Mucosa of gallbladder (tissue), 1 donor: ENCODE results near the gene ESF1. TPM values are rescaled to one million over a fixed set of nuclear protein-coding genes. Genes with fewer than 3 reads are reported as not detected.
"Not testable (repeated sequence)": the region's sequence is repeated elsewhere in the genome, so short reads cannot be mapped to it uniquely, and the experiment has no call there.

Experiments used
- DNase-seq: peaks from one replicate; pipeline ENCODE4 v3.0.0-alpha.2; 2020; ENCODE audit warnings: low spot score
- total RNA-seq: library from RNA; stranded (reverse); gene quantifications from one replicate; pipeline ENCODE4 v1.2.1, GENCODE V29; 2021
- donor health status: DM: no; HTN: no; CAD: no.

ESF1 gene
- total RNA-seq, 1 donor from 2014 or later = 11.6 TPM

DNA sequence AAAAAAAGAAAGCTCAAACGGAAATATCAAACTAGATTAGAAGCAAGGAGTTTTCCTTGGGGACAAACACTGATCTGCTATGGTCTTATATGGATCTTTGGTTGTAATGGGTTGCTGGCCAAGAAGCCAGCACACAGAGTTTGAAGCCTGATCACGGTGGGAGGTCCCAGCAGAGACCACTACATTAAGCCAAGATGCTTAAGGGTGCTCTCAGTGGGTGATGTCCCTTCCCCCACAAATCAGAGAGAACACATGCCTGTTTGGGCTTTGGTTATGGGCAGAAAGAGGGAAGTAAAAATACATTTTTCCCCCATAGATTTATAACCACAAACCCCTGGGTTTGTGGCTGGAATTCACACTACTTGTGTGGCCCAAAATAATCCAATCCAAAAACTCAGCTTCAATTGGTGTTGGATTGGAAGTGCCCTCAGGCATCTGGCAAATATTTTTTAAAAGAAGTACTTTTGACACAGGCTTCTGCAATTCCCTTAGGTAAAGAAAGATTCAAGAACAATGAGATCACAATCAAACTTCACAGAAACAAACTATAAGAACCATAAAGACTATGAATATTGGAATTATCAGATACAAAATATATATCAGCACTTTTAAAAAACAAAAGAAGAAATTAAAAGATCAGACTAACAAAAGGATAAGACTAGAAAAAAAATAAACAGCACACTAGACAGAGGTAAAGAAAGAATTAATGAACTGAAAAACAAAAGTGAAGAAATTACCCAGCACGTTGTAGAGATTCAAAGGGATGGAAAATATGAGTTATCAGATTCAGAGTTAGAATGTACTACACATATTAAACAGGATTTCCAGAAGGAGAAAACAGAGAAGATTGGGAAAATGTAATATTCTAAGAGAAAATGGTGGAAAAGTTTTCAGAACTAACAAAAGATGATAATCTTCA, 44.7 kb downstream of the ESF1 start:
- no peak for DNase-seq

DNA sequence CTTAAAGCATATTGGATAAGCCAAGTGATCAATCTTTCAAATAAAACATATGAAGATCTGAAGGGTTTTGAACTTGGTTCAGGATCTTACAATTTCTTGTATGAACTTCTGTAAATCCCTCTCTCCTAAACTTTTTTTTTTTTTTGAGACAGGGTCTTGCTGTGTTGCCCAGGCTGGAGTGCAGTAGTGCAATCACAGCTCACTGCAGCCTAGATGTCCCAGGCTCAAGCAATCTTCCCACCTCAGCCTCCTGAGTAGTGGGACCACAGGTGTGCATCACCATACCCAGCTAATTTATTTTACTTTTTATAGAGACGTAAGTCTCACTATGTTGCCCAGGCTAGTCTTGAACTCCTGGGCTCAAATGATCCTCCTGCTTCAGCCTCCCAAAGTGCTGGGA, 46.5 kb downstream of the ESF1 start:
- not testable (repeated sequence) for DNase-seq

DNA sequence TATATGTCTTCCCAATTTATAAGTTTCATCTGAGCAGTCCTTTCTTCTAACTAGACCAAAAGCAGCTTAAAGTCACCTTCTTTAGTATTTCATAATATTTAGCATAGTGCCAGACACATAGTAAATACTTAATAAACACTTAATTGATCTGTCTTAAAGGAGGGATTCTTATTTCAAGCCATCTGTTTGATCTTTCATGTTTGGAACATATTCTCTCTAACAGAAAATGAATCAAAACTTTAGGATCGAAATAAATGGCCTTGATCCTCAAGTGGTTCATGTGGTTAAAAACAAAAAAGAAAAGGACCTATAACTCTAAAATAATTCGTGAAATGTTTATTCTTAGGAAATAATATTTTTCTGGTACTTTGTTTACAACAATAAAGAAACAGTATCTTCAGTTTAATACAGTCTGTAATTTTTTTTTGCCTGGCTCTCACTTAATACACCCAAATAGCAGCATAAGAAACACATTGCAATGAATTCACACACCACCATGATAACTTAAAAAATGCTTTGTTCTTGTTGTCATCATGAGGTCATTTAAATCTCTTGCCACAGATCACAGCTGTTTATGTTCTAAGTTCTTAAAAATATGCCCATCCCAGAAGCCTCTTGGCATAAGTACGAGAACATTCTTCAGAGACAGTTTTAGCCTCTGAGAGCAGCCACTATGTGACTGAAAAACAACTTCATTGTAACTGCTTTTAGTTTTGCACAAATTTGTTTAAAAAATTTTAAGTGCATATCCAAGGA, 48.1 kb downstream of the ESF1 start:
- no peak for DNase-seq

DNA sequence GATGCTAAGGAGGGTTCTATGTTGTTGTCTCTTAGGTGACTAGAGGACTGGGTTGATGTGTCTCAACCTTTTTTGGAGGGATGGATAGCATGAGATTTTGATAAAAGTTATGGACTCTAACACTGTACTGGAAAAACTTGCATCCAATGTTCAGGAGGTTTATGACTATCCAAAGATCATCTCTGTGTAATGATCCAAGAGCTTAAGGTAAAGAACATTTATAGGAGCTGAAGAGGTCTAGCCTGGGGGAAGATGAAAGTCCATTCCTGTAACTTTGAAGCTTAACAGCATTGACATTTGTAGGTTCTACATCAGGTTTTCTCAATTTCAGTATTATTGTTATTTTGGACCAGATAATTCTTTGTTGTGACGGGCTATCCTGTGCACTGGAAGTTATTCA, 48.9 kb downstream of the ESF1 start:
- DNase-seq = no peak

DNA sequence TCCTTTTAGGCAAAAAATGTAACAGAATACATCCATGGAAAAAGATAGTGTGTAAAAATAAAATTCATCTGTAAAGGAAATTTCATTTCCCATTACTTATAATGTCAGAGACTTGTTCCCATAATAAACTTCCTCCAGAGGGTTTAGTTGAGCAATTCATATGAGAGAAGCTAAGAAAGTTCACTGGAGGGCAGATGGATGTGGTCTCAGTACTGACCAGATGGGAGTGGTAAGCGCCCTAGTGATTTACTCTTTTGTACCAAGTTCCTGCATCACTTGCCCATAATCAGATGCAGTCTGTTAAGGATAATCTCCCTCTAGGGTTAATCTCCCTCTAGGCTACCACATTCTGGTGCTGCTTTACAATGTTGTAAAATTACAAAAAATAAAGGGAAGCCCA, 61.7 kb downstream of the ESF1 start:
- no peak for DNase-seq

DNA sequence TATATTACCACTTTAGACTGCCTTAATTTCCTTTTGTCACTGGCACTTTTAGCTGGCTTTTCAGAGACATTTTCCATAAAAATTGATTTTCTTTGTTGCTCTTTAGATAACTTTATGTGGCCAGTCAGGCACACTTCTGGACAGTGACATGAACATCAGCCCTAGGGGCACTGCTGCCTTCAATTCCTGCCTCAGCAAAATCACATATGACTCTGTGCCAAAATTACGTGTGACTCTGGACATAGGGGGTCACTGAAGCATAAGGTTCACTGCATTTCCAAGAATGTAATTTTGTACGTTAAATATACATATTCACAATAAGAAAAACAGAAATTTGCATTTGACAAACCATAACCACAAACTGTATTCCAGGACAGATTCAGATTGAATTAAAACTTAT, 66.5 kb downstream of the ESF1 start:
- DNase-seq = no peak

DNA sequence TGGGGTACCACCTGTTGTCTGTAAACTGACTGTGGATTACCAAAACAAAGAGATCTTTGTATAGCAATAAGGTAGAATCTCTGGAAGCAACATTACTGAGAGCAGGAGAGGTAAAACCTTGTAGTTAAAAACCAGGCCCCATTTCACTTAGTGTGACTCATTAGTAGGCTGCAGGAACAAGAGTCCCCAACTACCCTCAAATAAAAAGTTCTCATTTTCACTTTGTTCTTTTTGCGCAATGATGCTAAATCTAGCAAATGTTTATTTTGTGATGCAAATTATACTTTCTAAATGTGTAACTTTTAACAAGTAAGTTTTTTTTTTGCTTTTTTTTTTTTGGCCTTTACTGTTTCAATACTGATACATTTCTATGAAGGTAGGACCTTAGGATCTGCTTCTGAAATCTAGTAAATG, 67.1 kb downstream of the ESF1 start:
- no peak for DNase-seq

DNA sequence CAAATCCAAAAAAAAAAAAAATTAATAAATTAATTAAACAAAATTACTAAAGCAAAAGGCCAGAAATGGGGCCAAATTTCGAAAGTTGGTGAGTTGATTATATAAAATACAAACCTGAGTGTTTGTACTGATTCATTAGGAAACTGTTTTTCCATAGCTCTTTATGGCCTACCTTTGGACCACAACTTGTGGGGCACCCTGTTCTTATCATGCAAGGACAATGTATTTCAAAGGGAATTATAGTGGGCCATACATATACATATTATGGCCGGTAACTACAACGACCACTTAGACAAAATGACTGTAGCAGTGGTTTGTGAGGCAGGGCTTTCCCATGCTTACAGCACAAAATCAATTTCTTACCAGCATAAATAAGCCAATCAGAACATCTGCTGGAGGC, 69.5 kb downstream of the ESF1 start:
- DNase-seq = no peak

DNA sequence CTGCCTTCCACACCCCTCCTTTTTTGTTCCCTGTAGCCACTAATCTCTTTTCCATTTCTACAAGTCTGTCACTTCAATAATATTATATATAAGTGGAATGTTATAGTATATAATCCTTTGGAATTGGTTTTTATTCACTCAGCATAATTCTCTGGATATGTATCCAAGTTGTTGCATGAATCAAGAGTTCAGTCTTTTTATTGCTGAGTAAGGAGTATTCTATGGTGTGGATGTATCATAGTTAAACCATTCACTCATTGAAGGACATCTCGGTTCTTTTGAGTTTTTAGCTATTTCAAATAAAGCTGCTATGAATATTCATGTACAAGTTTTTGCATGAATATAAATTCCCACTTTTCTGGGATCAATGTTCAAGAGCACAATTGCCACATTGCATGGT, 76.5 kb downstream of the ESF1 start:
- no peak for DNase-seq

DNA sequence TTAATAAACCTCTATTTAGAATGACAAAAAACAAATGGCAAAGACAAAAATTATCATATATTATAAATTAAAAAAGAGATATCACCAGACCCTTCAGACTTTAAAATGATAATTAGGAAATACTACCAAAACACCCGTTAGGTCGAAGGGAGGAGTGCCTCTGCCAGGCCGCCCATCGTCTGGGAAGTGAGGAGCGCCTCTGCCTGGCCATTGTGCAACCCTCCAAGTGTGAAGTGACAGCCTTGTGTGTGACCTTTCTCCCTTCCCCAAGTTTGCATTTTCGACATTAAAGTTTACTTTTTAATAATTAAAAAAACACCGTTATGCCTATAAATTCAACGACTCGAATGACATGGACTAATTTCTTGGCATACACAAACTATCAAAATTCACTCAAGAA, 81.5 kb downstream of the ESF1 start:
- DNase-seq = no peak

DNA sequence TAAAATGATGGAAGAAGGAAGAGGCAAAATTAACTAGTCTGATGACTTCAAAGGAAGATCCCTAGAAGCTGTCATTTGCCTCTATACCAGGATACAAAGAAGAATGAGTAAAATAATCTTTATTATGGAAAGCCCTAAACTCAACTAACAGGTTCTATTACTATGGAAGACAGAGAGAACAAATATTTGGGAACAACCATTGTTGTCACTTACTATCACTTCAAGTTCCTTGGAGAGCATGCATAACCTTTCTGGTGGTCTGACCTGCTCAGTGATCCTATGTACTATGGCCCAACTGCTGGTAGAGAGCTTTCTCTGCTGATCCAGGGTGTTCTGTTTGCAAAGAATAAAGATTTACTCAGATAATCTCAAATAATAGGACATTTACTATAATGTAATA, 83.2 kb downstream of the ESF1 start:
- no peak for DNase-seq

DNA sequence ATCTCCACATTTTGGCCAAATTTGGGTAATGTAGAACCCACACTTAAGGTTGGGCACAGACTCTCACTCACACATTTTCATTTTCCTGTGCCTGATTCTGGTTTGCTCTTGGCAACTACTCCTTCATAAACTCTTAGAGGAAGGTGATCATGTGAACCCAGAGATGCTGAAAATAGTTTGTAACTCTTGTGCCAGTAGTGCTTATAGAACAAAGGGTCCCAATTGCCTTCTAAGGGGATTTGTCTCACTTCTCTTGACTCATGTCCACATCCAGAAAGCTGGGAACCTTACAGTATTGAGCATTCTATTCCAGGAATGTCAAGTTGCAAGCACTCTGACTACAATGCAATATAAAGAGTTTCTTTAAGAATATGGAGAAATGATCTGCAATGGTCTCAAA, 84.0 kb downstream of the ESF1 start:
- DNase-seq = no peak

DNA sequence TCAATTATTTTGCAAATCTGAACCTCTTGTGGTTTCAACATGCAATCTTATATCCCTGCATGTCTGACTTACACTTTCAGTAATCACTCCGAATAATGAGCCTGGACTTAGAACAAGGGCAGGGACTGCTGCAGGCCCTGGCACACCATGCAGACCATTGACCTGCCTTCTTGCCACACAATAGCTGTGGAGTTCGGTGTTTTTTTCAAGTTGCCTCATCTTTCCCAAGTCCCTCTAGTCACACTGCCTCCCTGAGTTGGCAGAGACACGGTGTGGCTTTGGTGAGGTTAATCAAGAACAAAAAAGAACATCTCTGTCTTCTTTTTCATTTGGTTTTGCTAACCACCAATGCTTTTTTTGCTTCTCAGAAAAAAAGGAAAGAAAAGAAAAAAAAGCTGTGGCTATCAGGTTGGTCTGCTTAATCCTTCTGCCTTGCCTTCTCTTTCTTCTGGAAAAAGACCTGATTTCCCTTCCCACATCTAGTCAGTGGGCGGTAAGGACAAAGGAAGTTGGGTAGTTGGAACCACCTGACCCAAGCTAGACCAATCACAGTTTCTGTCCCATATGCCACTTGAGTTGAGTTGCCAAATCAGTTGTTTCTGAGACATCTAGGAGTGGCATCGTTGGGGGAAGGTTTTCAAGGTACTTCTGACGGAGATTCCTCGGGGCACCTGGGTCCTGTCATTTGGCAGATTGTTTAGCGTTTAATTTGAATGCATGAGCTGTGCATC, 90.1 kb downstream of the ESF1 start:
- DNase-seq = no peak

DNA sequence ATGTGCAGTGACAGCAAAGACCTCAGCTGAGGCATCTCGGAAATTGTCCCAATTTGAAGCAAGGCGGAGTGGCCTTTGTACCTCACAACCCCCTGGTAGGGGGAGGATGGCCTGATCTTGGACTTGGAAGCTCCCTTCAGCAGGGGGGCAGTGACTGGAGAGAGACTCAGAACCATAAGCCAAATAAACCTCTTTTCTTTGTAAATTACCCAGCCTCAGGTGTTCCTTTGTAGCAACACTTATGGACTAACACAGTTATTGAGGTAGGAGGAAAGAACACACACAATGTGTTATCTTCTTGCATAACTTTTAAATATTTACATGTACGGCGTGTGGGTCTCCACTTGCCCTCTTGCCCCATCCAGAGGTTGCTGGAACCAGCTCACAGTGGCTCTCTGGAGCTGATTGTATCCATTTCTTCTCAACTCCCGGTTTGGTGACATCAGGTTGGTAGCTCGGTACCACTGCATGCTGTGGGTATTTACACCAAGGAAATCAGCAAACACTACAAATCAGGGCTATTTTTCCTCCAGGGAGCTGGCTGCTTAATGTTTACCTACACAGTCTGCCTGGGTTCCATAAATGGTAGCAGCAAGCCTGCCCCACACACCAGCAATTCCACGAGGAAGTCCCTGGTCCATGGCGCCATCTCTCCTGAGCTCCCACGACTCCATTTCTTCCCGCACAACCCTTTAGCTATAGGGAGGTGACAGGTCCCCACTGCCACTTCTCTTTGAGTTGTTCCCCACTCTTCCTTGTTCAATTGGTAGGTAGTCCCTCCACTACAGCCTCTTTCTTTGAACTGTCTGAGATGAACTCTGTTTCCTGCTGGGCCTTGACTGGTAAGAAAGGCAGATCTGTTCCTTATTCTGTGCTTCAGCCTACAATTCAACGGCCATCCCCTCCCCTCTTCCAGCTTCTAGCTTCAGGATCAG, 91.7 kb downstream of the ESF1 start:
- no peak for DNase-seq

DNA sequence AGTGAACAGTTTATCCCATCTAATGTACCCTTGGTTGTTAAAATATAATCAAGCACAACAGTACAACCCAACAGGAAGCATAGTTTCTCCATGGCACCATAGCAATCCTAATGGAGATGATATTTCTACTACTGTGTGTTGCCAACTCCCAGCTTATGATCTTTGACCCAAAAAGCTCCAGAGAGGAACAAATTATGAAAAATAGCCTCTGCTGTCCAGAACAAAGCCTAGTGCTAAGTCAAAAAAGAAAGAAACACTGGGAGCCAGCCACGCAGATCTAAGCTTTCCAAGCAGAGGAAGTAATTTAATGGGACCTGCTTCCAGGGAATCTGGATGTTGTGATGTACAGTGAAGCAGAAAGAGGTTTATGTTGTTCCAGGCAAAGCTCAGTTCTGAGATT, 93.8 kb downstream of the ESF1 start:
- no peak for DNase-seq

DNA sequence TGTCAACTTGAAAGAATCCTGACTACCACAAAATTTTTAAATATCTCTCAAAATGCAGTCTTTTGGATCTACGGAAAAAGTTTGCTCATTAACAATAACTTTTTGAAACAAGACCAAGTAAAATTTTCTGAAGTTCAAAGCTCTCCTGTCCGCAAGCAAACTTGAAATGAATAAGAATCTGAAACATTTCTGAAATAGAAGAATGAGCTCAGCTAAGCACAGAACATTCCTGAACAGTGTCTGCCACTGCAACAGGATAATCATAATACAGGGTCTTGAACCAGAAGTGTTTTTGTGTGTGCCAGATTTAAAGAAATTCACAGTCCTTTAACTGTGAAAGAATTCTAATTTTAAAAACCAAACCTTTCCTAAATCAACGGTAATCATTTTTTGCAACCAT, 96.9 kb downstream of the ESF1 start:
- no peak for DNase-seq

DNA sequence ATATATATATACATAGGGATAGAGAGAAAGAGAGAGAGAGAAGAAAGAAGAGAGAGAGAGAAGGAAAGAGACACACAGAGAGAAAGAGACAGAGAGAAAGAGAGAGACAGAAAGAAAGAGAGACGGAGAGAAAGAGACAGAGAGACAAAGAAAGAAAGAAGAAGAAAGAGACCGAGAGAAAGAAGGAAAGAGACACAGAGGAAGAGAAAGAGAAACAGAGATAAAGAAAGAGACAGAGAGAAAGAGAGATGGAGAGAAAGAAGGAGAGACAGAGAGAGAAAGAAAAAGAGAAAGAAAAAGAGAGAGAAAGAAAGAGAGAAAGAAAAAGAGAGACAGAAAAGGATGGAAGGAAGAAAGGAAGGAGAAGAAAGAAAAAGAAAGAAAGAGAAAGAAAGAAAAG, 99.1 kb downstream of the ESF1 start:
- no peak for DNase-seq

DNA sequence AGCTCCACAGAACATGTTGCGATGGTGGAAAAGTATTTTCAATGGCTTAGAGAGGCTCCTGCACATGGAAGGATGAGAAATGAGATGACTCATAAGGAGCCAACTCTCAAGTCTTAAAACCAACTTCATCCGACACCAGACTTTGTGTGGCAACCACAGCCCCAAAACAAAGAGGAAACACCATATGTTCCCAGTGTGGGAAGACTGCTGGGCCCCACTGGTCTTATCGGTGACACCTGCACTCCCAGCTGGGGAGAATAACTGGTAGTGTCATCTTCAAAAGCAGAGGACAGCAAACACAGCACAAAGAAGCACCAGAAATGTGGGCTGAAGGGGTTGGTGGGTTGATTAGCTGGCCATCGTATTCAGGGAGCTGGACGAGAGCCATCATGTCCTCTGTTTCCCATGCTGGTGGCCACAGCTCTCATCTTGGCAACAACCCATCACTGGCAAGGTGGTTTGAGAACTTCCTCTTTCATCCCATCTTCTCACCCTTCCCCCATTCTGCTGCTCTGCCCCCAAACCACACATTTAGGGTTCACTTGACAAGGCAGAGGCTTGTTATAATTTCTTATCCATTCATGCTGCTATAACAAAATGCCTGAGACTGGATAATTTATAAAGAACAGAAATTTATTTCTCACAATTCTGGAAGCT, 100.0 kb downstream of the ESF1 start:
- no peak for DNase-seq

DNA sequence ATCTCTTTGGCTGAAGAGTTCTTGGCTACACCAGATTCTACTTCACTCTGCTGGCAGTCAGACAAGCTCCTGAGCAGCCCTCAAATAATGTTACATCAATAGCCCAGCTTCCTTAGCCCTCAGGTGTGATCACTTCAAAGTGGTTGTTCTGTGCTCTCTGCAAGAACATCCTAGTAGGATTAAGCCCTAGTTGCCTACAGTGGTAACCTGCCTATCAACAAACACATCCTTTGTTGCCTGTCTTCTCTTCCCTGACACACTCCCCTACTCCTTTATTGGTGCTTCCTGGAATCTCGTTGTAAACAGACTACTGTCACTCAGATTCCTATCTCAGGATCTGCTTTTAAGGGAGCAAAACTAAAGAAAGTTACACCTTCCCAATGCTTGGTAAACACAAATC, 100.9 kb downstream of the ESF1 start:
- no peak for DNase-seq

DNA sequence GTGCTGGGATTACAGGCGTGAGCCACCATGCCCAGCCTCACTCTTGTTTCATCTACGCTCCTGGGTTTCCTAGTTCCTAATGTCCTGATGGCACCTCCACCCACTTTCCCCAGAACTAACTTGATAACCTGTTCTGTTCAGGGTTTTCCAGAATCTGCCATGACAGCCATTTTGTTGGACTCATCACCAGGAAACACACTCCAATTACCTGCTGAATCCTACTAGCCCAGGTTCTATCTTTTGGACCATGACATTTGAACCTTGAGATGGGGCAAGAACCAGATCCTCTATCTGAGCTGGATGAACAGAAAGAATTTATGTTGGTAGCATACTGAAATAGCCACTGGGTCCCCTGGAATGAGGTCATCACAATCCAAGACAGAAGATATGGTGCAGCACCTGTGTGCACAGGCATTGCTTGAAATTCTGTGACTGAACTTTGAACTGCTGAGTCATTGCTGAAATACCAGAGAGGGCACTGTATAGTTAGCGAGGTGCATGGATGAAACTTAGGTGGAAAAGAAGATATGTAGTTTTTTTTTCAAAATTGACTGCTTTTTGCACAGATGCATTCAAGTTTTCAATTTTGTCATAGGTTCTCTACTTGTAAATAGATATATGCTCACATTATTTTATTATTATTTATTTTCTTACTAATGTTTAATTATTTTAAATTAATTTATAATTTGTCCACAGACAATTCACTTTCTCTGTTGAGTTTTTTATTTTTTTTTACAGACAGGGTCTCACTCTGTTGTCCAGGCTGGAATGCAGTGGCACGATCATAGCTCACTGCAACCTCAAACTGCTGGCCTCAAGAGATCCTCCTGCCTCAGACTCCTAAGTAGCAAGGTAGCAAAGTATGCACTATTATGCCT, 103.2 kb downstream of the ESF1 start:
- DNase-seq = peak; percentile 24
